HUES48 (cell line): ENCODE measurements around the gene ZNF385A.

Experiments used
- H3K27ac ChIP-seq: one replicate; pipeline ENCODE4 v1.7.0; 2013; ENCODE audit warnings: low read depth, low read length, inconsistent platforms
- H3K27me3 ChIP-seq: 2 replicates; pipeline ENCODE4 v1.6.1; 2013; ENCODE audit warnings: mild to moderate bottlenecking, low read length; ENCODE audit not compliant: control insufficient read depth, insufficient read depth
- H3K36me3 ChIP-seq: 2 replicates; pipeline ENCODE4 v1.6.1; 2013; ENCODE audit warnings: low read length; ENCODE audit not compliant: control insufficient read depth, insufficient read depth
- H3K4me1 ChIP-seq: 2 replicates; pipeline ENCODE4 v1.6.1; 2013; ENCODE audit warnings: mild to moderate bottlenecking, low read length; ENCODE audit not compliant: control insufficient read depth, insufficient read depth
- H3K4me3 ChIP-seq: 2 replicates; pipeline ENCODE4 v1.5.1; 2013; ENCODE audit warnings: mild to moderate bottlenecking, low read depth, low read length
- H3K9ac ChIP-seq: 2 replicates; pipeline ENCODE4 v1.6.1; 2013; ENCODE audit warnings: mild to moderate bottlenecking, low read depth, low read length, moderate library complexity
- H3K9me3 ChIP-seq: 2 replicates; pipeline ENCODE4 v1.6.1; 2013; ENCODE audit warnings: low read length; ENCODE audit not compliant: control insufficient read depth, insufficient read depth

Gene ZNF385A

GRCh38 chr12:54423816-54424150 is 39.2 kb upstream of the ZNF385A start:
- Histone ChIP-seq H3K4me3 (no peak overlapping the region), H3K4me1 (peaks cover 28% of the 10 kb centered on the region), H3K9me3 (no peaks in the 10 kb centered on the region), H3K36me3 (no peaks in the 10 kb centered on the region), H3K9ac (no peak overlapping the region), H3K27me3 (peaks cover 60% of the 10 kb centered on the region), H3K27ac (no peak overlapping the region)

GRCh38 chr12:54421879-54422250 is 37.3 kb upstream of the ZNF385A start:
- no peak overlapping the region for H3K9ac ChIP-seq
- no peak overlapping the region for H3K27ac ChIP-seq
- peaks cover 28% of the 10 kb centered on the region for H3K4me1 ChIP-seq
- H3K9me3 ChIP-seq, result no peaks in the 10 kb centered on the region
- no peak overlapping the region for H3K4me3 ChIP-seq
- no peaks in the 10 kb centered on the region for H3K36me3 ChIP-seq
- H3K27me3 ChIP-seq, result peaks cover 75% of the 10 kb centered on the region

GRCh38 chr12:54421175-54421878 is 36.8 kb upstream of the ZNF385A start:
- Histone ChIP-seq H3K9me3 (no peaks in the 10 kb centered on the region), H3K27me3 (peaks cover 75% of the 10 kb centered on the region), H3K9ac (no peak overlapping the region), H3K36me3 (no peaks in the 10 kb centered on the region), H3K4me3 (no peak overlapping the region), H3K4me1 (peaks cover 31% of the 10 kb centered on the region), H3K27ac (peak overlapping the region; percentile 83)

GRCh38 chr12:54420766-54421144 is 36.2 kb upstream of the ZNF385A start:
- Histone ChIP-seq H3K4me3 (no peak overlapping the region), H3K36me3 (no peaks in the 10 kb centered on the region), H3K4me1 (peaks cover 31% of the 10 kb centered on the region), H3K9ac (no peak overlapping the region; the same call in 1 of the 2 replicates), H3K27ac (peak overlapping the region; percentile 83), H3K27me3 (peaks cover 72% of the 10 kb centered on the region), H3K9me3 (no peaks in the 10 kb centered on the region)

GRCh38 chr12:54419088-54419887 is 34.8 kb upstream of the ZNF385A start, which contains the start of gene ITGA5:
TSS of gene ITGA5 (minus strand) at chr12:54419266. CDS start at chr12:54419198, 68 bp downstream.
- Histone ChIP-seq H3K27ac (peak within 1 kb of the TSS; percentile 71), H3K4me3 (peak within 1 kb of the TSS; percentile 82), H3K9me3 (no peaks in the 10 kb centered on the region), H3K9ac (no peak within 1 kb of the TSS), H3K36me3 (no peaks in the 10 kb centered on the region), H3K4me1 (peaks cover 31% of the 10 kb centered on the region), H3K27me3 (peaks cover 59% of the 10 kb centered on the region)

- Histone ChIP-seq H3K27ac (peak overlapping the region; percentile 71), H3K9ac (no peak overlapping the region), H3K4me1 (peaks cover 31% of the 10 kb centered on the region), H3K9me3 (no peaks in the 10 kb centered on the region), H3K4me3 (peak overlapping the region; percentile 82), H3K36me3 (no peaks in the 10 kb centered on the region), H3K27me3 (peaks cover 57% of the 10 kb centered on the region)
These were observed 34.0 kb upstream of the ZNF385A start for GRCh38 chr12:54418441-54419087.

- no peak overlapping the region for H3K9ac ChIP-seq
- no peak overlapping the region for H3K27ac ChIP-seq
- peaks cover 31% of the 10 kb centered on the region for H3K4me1 ChIP-seq
- H3K36me3 ChIP-seq, result no peaks in the 10 kb centered on the region
- no peaks in the 10 kb centered on the region for H3K9me3 ChIP-seq
- H3K4me3 ChIP-seq, result peak overlapping the region; percentile 82
- H3K27me3 ChIP-seq, result peaks cover 52% of the 10 kb centered on the region
These were observed 33.3 kb upstream of the ZNF385A start for GRCh38 chr12:54417712-54418440.

GRCh38 chr12:54416687-54417603 is 32.4 kb upstream of the ZNF385A start:
- Histone ChIP-seq H3K9me3 (no peaks in the 10 kb centered on the region), H3K27me3 (peaks cover 45% of the 10 kb centered on the region), H3K27ac (no peak overlapping the region), H3K4me3 (peak overlapping the region; percentile 82), H3K36me3 (no peaks in the 10 kb centered on the region), H3K9ac (no peak overlapping the region), H3K4me1 (peaks cover 31% of the 10 kb centered on the region)

GRCh38 chr12:54415221-54415929 is 30.8 kb upstream of the ZNF385A start:
- Histone ChIP-seq H3K4me1 (peaks cover 21% of the 10 kb centered on the region), H3K27me3 (peaks cover 32% of the 10 kb centered on the region), H3K27ac (no peak overlapping the region), H3K4me3 (no peak overlapping the region), H3K36me3 (no peaks in the 10 kb centered on the region), H3K9me3 (no peaks in the 10 kb centered on the region), H3K9ac (no peak overlapping the region)
